ENCODE measurements around the gene ABCC3.

- TF ChIP-seq EZH2 (IDR thresholded peaks at IDR 0.05; ENCODE audit: borderline replicate concordance, low read depth, low read length, poor library complexity, severe bottlenecking) (no peak), CTCF (conservative IDR thresholded peaks at IDR 0.05; ENCODE audit: low read depth, low read length) (no peak)
Observed at GRCh38 chr17:50653738-50654137, 19.1 kb downstream of the ABCC3 start.

All from A673 (cell line).